Mucosa of descending colon (tissue), 3 donors: ENCODE measurements around the gene OSCAR. TPM values are rescaled to one million over a fixed set of nuclear protein-coding genes. Genes with fewer than 3 reads are reported as not detected.
A peak's percentile ranks its signal among the peaks of the same experiment; 100 is the strongest.

Experiments used
- ATAC-seq: fragments of 200-7000 bp; cut with Tn5 transposase; one replicate; pipeline ENCODE4 v1.9.1; 2020; ENCODE audit warnings: mild to moderate bottlenecking, moderate library complexity
- DNase-seq, 3 donors: peaks; one replicate each; pipeline ENCODE4 v3.0.0-alpha.2; 2020
- H3K36me3 ChIP-seq: fragments of 200-600 bp; one replicate; pipeline ENCODE4 v1.8.0; 2021; ENCODE audit warnings: low read depth, mild to moderate bottlenecking
- H3K4me1 ChIP-seq: fragments of 200-600 bp; one replicate; pipeline ENCODE4 v1.8.0; 2021; ENCODE audit warnings: low read depth, mild to moderate bottlenecking
- H3K4me3 ChIP-seq: fragments of 200-600 bp; one replicate; pipeline ENCODE4 v1.8.0; 2021; ENCODE audit warnings: mild to moderate bottlenecking
- H3K9me3 ChIP-seq: fragments of 200-600 bp; one replicate; pipeline ENCODE4 v1.8.0; 2021; ENCODE audit warnings: mild to moderate bottlenecking
- intact Hi-C, 2 donors: fragments of 100-400 bp; cut with DNase I in 1 of 2; cut with micrococcal nuclease in 1 of 2; formaldehyde crosslinking; loops; one replicate each; pipeline versions ENCODE4 v1.11.0 to v1.11.1; 2022; cut with DNase I, micrococcal nuclease
- total RNA-seq, 3 donors: library from RNA; stranded (reverse); fragmentation: NEBNext Ultra II Directional in 2 of 3; extraction: Animal tissue kit (Norgen Biotek cat#: 25700) in 2 of 3; gene quantifications; one replicate each; pipeline versions ENCODE4 v1.2.1 to v1.2.4, GENCODE V29; 2021 to 2023
- TF ChIP-seq, protein P1 (sequence below): fragments of 200-600 bp; IDR thresholded peaks from one replicate; pipeline ENCODE4 v1.8.0; 2022; ENCODE audit warnings: antibody characterized with exemption, mild to moderate bottlenecking
- donor health status: DM: no; HTN: no; CAD: no; lungs with moderate emphysema.
- donor health status: DM: no; HTN: no; CAD: no.
- donor health status: DM: no; HTN: yes; CAD: no.

OSCAR gene
- total RNA-seq, 3 donors from 2014 or later: 0.35 to 1.8 (median 1.4) TPM

DNA sequence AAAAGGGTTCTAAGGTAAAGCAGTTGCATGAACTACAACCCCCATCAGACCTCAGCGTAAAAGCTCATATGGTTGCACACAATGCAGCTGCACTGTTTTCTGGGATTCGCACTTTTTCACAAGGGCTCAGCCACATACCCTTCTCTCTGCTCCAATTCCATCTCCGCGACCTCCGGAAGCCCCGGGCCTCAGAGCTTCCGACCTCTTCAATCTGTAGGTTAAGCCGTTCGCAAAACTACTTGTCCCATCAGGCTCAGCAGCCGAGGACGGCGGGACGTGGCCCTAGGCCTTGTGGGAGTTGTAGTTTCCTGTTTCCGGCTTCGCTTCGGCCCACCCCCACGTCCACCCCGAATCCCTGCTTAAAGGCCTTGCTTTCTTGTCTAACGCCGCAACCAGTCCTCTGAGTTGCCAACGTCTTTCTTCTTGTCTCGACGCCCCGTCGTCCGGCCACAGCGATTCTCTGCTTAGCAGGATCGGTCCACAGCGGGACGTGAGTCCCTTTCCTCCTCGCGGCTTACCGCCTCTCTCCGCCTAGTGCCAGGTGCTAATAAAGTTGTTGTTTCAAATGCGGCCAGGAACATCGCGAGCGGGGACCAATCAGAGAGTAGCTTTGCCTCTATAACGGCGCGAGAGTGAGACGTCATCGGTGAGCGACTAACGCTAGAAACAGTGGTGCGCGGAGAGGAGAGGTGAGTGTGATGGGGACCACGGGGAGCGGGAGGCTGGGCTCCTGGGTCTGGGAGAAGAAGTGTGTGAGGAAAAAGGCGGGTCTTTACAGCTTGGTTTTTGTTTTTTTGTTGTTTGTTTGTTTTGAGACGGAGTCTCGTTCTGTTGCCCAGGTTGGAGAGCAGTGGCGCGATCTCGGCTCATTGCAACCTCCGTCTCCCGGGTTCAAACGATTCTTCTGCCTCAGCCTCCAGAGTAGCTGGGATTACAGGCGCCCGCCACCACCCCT lies 14.8 kb upstream of the OSCAR start, which contains the start of the genes PRPF31 and TFPT:
TSS of gene PRPF31 (plus strand) at position 646 of the 955 bp plus-strand sequence. CDS start 2,525 bp downstream, outside the sequence.
TSS of gene TFPT (minus strand) at position 549 of the 955 bp plus-strand sequence. CDS start at position 161, 388 bp downstream.
- H3K4me3 ChIP-seq: peak within 1 kb of the TSS; percentile 56
- H3K9me3 ChIP-seq: no peaks in the 10 kb centered on the region
- intact Hi-C loops: no loop called here
- ATAC-seq: peak; percentile 95
- no peaks in the 10 kb centered on the region for H3K36me3 ChIP-seq
- TF ChIP-seq, protein P1, sequence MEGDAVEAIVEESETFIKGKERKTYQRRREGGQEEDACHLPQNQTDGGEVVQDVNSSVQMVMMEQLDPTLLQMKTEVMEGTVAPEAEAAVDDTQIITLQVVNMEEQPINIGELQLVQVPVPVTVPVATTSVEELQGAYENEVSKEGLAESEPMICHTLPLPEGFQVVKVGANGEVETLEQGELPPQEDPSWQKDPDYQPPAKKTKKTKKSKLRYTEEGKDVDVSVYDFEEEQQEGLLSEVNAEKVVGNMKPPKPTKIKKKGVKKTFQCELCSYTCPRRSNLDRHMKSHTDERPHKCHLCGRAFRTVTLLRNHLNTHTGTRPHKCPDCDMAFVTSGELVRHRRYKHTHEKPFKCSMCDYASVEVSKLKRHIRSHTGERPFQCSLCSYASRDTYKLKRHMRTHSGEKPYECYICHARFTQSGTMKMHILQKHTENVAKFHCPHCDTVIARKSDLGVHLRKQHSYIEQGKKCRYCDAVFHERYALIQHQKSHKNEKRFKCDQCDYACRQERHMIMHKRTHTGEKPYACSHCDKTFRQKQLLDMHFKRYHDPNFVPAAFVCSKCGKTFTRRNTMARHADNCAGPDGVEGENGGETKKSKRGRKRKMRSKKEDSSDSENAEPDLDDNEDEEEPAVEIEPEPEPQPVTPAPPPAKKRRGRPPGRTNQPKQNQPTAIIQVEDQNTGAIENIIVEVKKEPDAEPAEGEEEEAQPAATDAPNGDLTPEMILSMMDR: no peak
- H3K4me1 ChIP-seq: peaks cover 15% of the 10 kb centered on the region
- peak; percentile 95 to 99 (median 96) for DNase-seq

DNA sequence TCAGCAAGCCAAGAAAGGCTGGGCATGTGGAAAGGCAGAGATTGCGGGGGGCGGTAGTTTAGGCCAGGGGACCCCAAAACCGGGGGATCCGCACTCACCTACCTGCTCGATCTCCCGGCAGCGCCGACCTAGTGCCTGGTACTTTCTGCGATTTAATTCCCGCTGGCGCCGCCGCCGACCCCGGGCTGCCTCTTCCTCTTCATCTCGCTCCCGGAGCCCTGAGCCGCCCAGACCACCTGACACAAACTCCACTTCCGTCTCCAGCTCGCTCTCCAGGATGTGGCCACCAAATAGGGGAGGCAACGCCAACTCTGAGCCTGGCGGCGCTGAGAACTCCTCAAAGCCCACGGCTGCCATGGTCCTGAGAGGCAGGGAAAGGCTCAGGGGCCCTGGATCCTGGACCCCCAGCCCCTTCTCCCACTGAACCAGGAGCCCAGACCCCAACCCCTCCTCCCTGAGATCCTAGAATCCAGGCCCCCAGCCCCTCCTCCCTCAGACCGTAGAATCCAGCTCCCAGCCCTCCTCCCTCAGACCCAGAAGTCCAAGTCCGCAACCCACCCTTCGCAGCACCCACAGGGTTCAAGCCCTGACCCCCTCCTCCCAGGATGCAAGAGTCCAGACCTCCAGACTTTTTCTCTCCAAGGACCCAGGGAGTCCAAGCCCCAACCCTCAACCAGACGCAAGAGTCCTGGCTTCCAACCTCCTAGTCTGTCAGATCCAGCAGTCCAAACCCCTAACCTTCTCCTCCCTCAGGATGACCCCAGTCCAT lies 13.9 kb upstream of the OSCAR start:
- peak; percentile 45 for ATAC-seq
- Histone ChIP-seq H3K4me1 (peaks cover 15% of the 10 kb centered on the region), H3K36me3 (no peaks in the 10 kb centered on the region), H3K9me3 (no peaks in the 10 kb centered on the region), H3K4me3 (peak overlapping the region; percentile 56)
- peak; percentile 43 to 81 (median 49) for DNase-seq
- TF ChIP-seq, protein P1: no peak
- intact Hi-C loops: no loop called here

DNA sequence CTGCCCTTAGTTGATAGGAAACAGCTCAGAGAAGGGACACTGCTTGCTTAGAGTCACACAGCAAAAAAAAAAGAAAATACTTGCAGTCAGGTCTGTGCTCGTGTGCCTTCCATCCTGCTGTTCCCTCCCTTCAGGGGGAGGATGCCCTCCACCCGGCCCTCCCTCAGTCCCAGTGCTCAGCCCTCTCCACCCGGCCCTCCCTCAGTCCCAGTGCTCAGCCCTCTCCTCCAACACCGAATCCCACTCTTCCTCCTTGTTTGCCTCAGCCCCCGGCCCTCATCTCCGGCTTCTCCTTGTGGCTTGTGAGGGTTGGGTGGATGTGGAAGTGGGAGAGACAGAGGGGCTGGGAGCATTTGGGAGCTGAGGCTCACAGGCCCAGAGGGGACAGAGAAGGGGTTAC lies 9.0 kb upstream of the OSCAR start:
- Histone ChIP-seq H3K9me3 (no peaks in the 10 kb centered on the region), H3K4me1 (peaks cover 4% of the 10 kb centered on the region), H3K36me3 (no peaks in the 10 kb centered on the region), H3K4me3 (no peak overlapping the region)
- TF ChIP-seq, protein P1: no peak
- intact Hi-C loops: no loop called here
- ATAC-seq: no peak
- peak in 1 of 3 donors; percentile 12 for DNase-seq

DNA sequence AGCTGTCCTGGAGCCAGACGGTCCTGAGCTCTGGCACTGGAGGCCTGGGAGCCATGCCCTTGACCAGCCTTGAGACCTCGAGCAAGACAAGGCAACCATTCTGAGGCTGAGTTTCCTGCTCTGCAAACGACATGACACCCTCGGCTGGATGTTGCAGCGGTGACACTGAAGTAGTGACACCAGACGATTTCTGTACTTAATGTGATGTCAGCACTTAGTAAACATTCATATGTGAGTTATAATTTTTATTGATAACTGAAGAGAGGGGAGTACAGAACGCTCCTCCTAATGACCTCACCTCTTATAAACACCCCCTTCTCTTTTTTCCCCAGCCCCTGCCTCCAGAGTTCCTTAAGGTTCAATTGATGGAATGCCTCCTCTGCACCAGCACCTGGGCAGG lies 7.9 kb upstream of the OSCAR start:
- intact Hi-C loops: no loop called here
- H3K9me3 ChIP-seq: no peaks in the 10 kb centered on the region
- ATAC-seq (no peak), DNase-seq (no peak)
- H3K4me3 ChIP-seq: no peak overlapping the region
- TF ChIP-seq, protein P1: no peak
- no peaks in the 10 kb centered on the region for H3K4me1 ChIP-seq
- H3K36me3 ChIP-seq: no peaks in the 10 kb centered on the region

DNA sequence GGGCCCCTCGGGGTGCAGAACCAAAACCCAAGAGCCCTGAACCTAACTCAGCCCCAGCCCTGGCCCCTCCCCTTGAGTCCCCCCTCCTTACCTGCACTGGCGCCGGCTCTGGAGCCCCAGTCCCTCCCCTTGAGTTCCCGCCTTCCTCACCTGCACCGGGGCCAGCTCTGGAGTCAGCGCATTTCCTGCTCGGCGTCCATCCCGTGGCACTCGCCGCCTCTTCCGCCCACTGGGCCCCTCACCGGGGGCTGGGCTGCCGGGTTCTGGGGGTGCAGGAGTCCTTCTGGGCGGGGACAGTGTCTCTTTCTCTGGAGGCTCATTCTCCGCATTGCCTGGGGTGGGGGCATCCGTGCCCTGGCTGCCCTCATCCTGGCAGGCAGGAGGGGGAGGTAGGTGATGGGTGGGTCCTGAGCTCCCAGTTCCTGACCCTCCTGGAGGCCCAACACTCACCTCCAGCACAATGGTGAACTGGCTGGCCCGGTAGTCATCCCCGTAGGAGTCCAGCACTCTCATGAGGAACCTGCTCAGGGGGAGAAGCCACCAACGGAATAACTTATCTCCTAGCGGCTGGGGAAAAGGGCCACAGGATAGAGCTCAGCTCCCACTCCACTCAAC lies 7.4 kb upstream of the OSCAR start:
- Histone ChIP-seq H3K36me3 (no peaks in the 10 kb centered on the region), H3K4me3 (no peak overlapping the region), H3K4me1 (no peaks in the 10 kb centered on the region), H3K9me3 (no peaks in the 10 kb centered on the region)
- intact Hi-C loops: no loop called here
- no peak for DNase-seq
- TF ChIP-seq, protein P1: no peak
- no peak for ATAC-seq
